Fibroblast of gingiva (primary cell): ENCODE data around the gene EYS.

Experiments used
- DNase-seq: peaks from one replicate; pipeline ENCODE4 v3.0.0-alpha.2; 2011; ENCODE audit warnings: low read depth

Gene EYS

GRCh38 chr6:65707126-65707826 is at the start of gene EYS:
EYS (minus strand) TSS chr6:65707226; CDS start chr6:65495410, 211,816 bp downstream.
- DNase-seq, result no peak

- DNase-seq, result no peak
Observed at GRCh38 chr6:65746302-65746701, 39.3 kb upstream of the EYS start.

- DNase-seq, result no peak
Observed at GRCh38 chr6:65745614-65746013, 38.6 kb upstream of the EYS start.

- no peak for DNase-seq
Observed at GRCh38 chr6:65728879-65729479, 22.0 kb upstream of the EYS start.

GRCh38 chr6:65719101-65719500 is 12.1 kb upstream of the EYS start:
- DNase-seq, result no peak

GRCh38 chr6:65711531-65711930 is 4.5 kb upstream of the EYS start:
- DNase-seq, result no peak

- DNase-seq, result no peak
Observed at GRCh38 chr6:65709099-65709830, 2.2 kb upstream of the EYS start.

GRCh38 chr6:65708162-65708561 is 1.1 kb upstream of the EYS start:
- DNase-seq, result no peak

- no peak for DNase-seq
Observed at GRCh38 chr6:65706436-65706835, 590 bp downstream of the EYS start.

GRCh38 chr6:65701325-65701724 is 5.7 kb downstream of the EYS start:
- DNase-seq, result no peak

GRCh38 chr6:65700561-65700960 is 6.5 kb downstream of the EYS start:
- DNase-seq, result no peak

- DNase-seq, result no peak
Observed at GRCh38 chr6:65692109-65692508, 14.9 kb downstream of the EYS start.

- DNase-seq, result no peak
Observed at GRCh38 chr6:65680232-65680631, 26.8 kb downstream of the EYS start.

- DNase-seq, result no peak
Observed at GRCh38 chr6:65671922-65672321, 35.1 kb downstream of the EYS start.

GRCh38 chr6:65667916-65668656 is 38.9 kb downstream of the EYS start:
- DNase-seq, result no peak

- DNase-seq, result no peak
Observed at GRCh38 chr6:65650086-65650485, 56.9 kb downstream of the EYS start.

GRCh38 chr6:65649392-65649791 is 57.6 kb downstream of the EYS start:
- DNase-seq, result no peak

GRCh38 chr6:65646544-65646943 is 60.5 kb downstream of the EYS start:
- DNase-seq, result no peak

GRCh38 chr6:65642776-65643175 is 64.2 kb downstream of the EYS start:
- no peak for DNase-seq

- no peak for DNase-seq
Observed at GRCh38 chr6:65638047-65638831, 68.8 kb downstream of the EYS start.

GRCh38 chr6:65637289-65638046 is 69.6 kb downstream of the EYS start:
- no peak for DNase-seq
